H7 (cell line): ENCODE results near the gene CTIF. TPM values are rescaled to one million over a fixed set of nuclear protein-coding genes. Genes with fewer than 3 reads are reported as not detected.
A peak's percentile ranks its signal among the peaks of the same experiment; 100 is the strongest.

Source experiments
- DNase-seq: peaks from one replicate; pipeline ENCODE4 v3.0.0; 2012
- H3K27me3 ChIP-seq: 2 replicates; pipeline ENCODE4 v1.6.0; 2011; ENCODE audit warnings: mild to moderate bottlenecking, low read length; ENCODE audit not compliant: control insufficient read depth, insufficient read depth
- H3K36me3 ChIP-seq: replicated peaks from 2 replicates; pipeline ENCODE4 v1.5.1; 2011; ENCODE audit warnings: low read length; ENCODE audit not compliant: control insufficient read depth, insufficient read depth
- H3K4me3 ChIP-seq: 2 replicates; pipeline ENCODE4 v1.5.1; 2011; ENCODE audit warnings: low read depth, mild to moderate bottlenecking, control low read depth, low read length, moderate library complexity; ENCODE audit not compliant: insufficient read depth
- total RNA-seq: library from RNA; depleted of rRNA; stranded (reverse); fragments of >200 nt; shearing (Covaris generic); gene quantifications from 2 replicates; pipeline ENCODE4 v1.2.3, GENCODE V29; 2014

The CTIF gene
- total RNA-seq, 1 experiment from 2014 or later, result 9.8 TPM

GRCh38 chr18:48835745-48836170, 296.9 kb downstream of the CTIF start:
- H3K27me3 ChIP-seq, result no peaks in the 10 kb centered on the region
- H3K36me3 ChIP-seq, result no peaks in the 10 kb centered on the region
- no peak overlapping the region for H3K4me3 ChIP-seq
- DNase-seq, result peak; percentile 73

- Histone ChIP-seq H3K36me3 (no peaks in the 10 kb centered on the region), H3K27me3 (no peaks in the 10 kb centered on the region), H3K4me3 (no peak overlapping the region)
- no peak for DNase-seq
Measured at GRCh38 chr18:48836231-48836805, 297.5 kb downstream of the CTIF start.

GRCh38 chr18:48836806-48837615, 298.2 kb downstream of the CTIF start:
- no peaks in the 10 kb centered on the region for H3K27me3 ChIP-seq
- no peak for DNase-seq

GRCh38 chr18:48837676-48838075, 298.8 kb downstream of the CTIF start:
- no peaks in the 10 kb centered on the region for H3K36me3 ChIP-seq
- H3K27me3 ChIP-seq, result no peaks in the 10 kb centered on the region
- no peak overlapping the region for H3K4me3 ChIP-seq
- DNase-seq, result no peak

More at GRCh38 chr18:48836806-48837615, 298.2 kb downstream of the CTIF start:
- H3K4me3 ChIP-seq, result no peak overlapping the region
- no peaks in the 10 kb centered on the region for H3K36me3 ChIP-seq

- Histone ChIP-seq H3K36me3 (no peaks in the 10 kb centered on the region), H3K4me3 (no peak overlapping the region), H3K27me3 (no peaks in the 10 kb centered on the region)
- no peak for DNase-seq
Measured at GRCh38 chr18:48838166-48838775, 299.4 kb downstream of the CTIF start.

GRCh38 chr18:48838921-48839818, 300.3 kb downstream of the CTIF start:
- Histone ChIP-seq H3K27me3 (no peaks in the 10 kb centered on the region), H3K4me3 (no peak overlapping the region), H3K36me3 (no peaks in the 10 kb centered on the region)
- DNase-seq, result no peak

- Histone ChIP-seq H3K36me3 (no peaks in the 10 kb centered on the region), H3K27me3 (no peaks in the 10 kb centered on the region), H3K4me3 (no peak overlapping the region)
- DNase-seq, result no peak
Measured at GRCh38 chr18:48839819-48840490, 301.1 kb downstream of the CTIF start.

GRCh38 chr18:48840491-48840877, 301.7 kb downstream of the CTIF start:
- H3K27me3 ChIP-seq, result no peaks in the 10 kb centered on the region
- no peak for DNase-seq

GRCh38 chr18:48841381-48842258, 302.8 kb downstream of the CTIF start:
- Histone ChIP-seq H3K4me3 (no peak overlapping the region), H3K27me3 (no peaks in the 10 kb centered on the region), H3K36me3 (no peaks in the 10 kb centered on the region)
- DNase-seq, result no peak

More at GRCh38 chr18:48840491-48840877, 301.7 kb downstream of the CTIF start:
- Histone ChIP-seq H3K4me3 (no peak overlapping the region), H3K36me3 (no peaks in the 10 kb centered on the region)

GRCh38 chr18:48842259-48843061, 303.6 kb downstream of the CTIF start:
- Histone ChIP-seq H3K4me3 (no peak overlapping the region), H3K36me3 (no peaks in the 10 kb centered on the region), H3K27me3 (no peaks in the 10 kb centered on the region)
- DNase-seq, result no peak

GRCh38 chr18:48843162-48843561, 304.3 kb downstream of the CTIF start:
- H3K36me3 ChIP-seq, result no peaks in the 10 kb centered on the region
- DNase-seq, result no peak
- no peak overlapping the region for H3K4me3 ChIP-seq
- H3K27me3 ChIP-seq, result no peaks in the 10 kb centered on the region

GRCh38 chr18:48843596-48843995, 304.8 kb downstream of the CTIF start:
- no peaks in the 10 kb centered on the region for H3K36me3 ChIP-seq
- DNase-seq, result no peak

More at GRCh38 chr18:48843596-48843995, 304.8 kb downstream of the CTIF start:
- Histone ChIP-seq H3K4me3 (no peak overlapping the region), H3K27me3 (no peaks in the 10 kb centered on the region)
